Hindlimb muscle (tissue), 1 donor: ENCODE data around the gene RDH14. TPM values are rescaled to one million over a fixed set of nuclear protein-coding genes. Genes with fewer than 3 reads are reported as not detected.

Experiments used
- DNase-seq: peaks from one replicate; pipeline ENCODE4 v3.0.0-alpha.2; 2013
- polyA plus RNA-seq: library from polyadenylated mRNA; unstranded; fragments of 120-200 nt; gene quantifications from one replicate; pipeline ENCODE4 v1.2.1, GENCODE V29; 2013; ENCODE audit not compliant: insufficient read length

RDH14 gene
- polyA plus RNA-seq, 1 donor: 20.4 TPM

- DNase-seq: peak; percentile 92
Measured at GRCh38 chr2:18520451-18521425, 39.7 kb downstream of the RDH14 start.

- peak; percentile 81 for DNase-seq
Measured at GRCh38 chr2:18519914-18520450, 40.5 kb downstream of the RDH14 start.

GRCh38 chr2:18518116-18519111 lies 42.0 kb downstream of the RDH14 start:
- no peak for DNase-seq

- DNase-seq: no peak
Measured at GRCh38 chr2:18517386-18517785, 43.1 kb downstream of the RDH14 start.

- no peak for DNase-seq
Measured at GRCh38 chr2:18516112-18516511, 44.3 kb downstream of the RDH14 start.

- DNase-seq: no peak
Measured at GRCh38 chr2:18514526-18515461, 45.7 kb downstream of the RDH14 start.

GRCh38 chr2:18510775-18511174 lies 49.7 kb downstream of the RDH14 start:
- DNase-seq: no peak

GRCh38 chr2:18506883-18507509 lies 53.5 kb downstream of the RDH14 start:
- DNase-seq: no peak

GRCh38 chr2:18505703-18506341 lies 54.6 kb downstream of the RDH14 start:
- DNase-seq: no peak

Other genes starting within 250 kb of the RDH14 start
- not detected for gene NT5C1B, start 28.9 kb upstream of the RDH14 start, polyA plus RNA-seq